Measurements from ENCODE around the gene SPEN.

DNA sequence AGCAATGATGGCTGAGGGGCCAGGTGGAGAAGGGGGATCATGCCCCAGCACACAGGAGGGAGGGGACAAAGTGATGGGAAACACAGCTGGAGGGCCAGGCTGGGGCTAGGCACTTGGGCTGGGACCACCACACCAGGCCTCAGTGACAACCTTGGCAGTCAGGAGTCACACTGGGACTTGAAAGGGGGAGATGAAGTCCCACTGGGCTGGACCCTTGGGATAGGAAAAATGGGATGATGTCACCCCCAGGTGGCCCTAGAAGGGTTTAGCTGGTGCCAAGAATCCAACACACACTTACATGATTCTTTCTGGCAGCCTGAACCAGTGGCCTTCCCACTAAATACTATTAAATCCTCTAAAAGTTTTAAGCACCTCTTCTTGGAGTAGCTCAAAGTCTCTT, 111.3 kb downstream of the SPEN start:
- TF ChIP-seq, protein P1, sequence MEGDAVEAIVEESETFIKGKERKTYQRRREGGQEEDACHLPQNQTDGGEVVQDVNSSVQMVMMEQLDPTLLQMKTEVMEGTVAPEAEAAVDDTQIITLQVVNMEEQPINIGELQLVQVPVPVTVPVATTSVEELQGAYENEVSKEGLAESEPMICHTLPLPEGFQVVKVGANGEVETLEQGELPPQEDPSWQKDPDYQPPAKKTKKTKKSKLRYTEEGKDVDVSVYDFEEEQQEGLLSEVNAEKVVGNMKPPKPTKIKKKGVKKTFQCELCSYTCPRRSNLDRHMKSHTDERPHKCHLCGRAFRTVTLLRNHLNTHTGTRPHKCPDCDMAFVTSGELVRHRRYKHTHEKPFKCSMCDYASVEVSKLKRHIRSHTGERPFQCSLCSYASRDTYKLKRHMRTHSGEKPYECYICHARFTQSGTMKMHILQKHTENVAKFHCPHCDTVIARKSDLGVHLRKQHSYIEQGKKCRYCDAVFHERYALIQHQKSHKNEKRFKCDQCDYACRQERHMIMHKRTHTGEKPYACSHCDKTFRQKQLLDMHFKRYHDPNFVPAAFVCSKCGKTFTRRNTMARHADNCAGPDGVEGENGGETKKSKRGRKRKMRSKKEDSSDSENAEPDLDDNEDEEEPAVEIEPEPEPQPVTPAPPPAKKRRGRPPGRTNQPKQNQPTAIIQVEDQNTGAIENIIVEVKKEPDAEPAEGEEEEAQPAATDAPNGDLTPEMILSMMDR (IDR thresholded peaks at IDR 0.05): no peak
- no peak for TF ChIP-seq POLR2A (IDR thresholded peaks at IDR 0.05)
